Hepatocyte (in vitro differentiated cells): ENCODE measurements around the gene ZMAT5. TPM values are rescaled to one million over a fixed set of nuclear protein-coding genes. Genes with fewer than 3 reads are reported as not detected.

Experiments used
- DNase-seq: peaks from one replicate; pipeline ENCODE4 v3.0.0-alpha.2; 2016; ENCODE audit warnings: low spot score
- H2AFZ ChIP-seq: fragments of 200-600 bp; sonication (generic); 2 replicates; pipeline ENCODE4 v1.6.0; 2016; ENCODE audit warnings: antibody characterized with exemption, mild to moderate bottlenecking
- H3K27ac ChIP-seq: fragments of 200-600 bp; sonication (generic); 2 replicates; pipeline ENCODE4 v1.5.1; 2016; ENCODE audit warnings: mild to moderate bottlenecking
- H3K27me3 ChIP-seq: fragments of 200-600 bp; sonication (generic); 2 replicates; pipeline ENCODE4 v1.6.1; 2016
- H3K36me3 ChIP-seq: fragments of 200-600 bp; sonication (generic); replicated peaks from 2 replicates; pipeline ENCODE4 v1.5.1; 2016; ENCODE audit warnings: low read depth; ENCODE audit not compliant: insufficient read depth
- H3K4me1 ChIP-seq: fragments of 200-600 bp; sonication (generic); 2 replicates; pipeline ENCODE4 v1.5.1; 2016; ENCODE audit warnings: mild to moderate bottlenecking, moderate library complexity; ENCODE audit not compliant: insufficient read depth
- H3K4me2 ChIP-seq: fragments of 200-600 bp; sonication (generic); 2 replicates; pipeline ENCODE4 v1.6.0; 2016
- H3K4me3 ChIP-seq: fragments of 200-600 bp; sonication (generic); 2 replicates; pipeline ENCODE4 v1.5.1; 2016; ENCODE audit warnings: mild to moderate bottlenecking
- H3K79me2 ChIP-seq: fragments of 200-600 bp; sonication (generic); 2 replicates; pipeline ENCODE4 v1.6.0; 2017; ENCODE audit warnings: mild to moderate bottlenecking
- H3K9me2 ChIP-seq: fragments of 200-600 bp; sonication (generic); replicated peaks from 2 replicates; pipeline ENCODE4 v1.6.0; 2017; ENCODE audit warnings: mild to moderate bottlenecking; ENCODE audit not compliant: insufficient read depth
- H3K9me3 ChIP-seq: fragments of 200-600 bp; sonication (generic); 2 replicates; pipeline ENCODE4 v1.5.1; 2016; ENCODE audit warnings: low read depth, mild to moderate bottlenecking
- H4K20me1 ChIP-seq: fragments of 200-600 bp; sonication (generic); 2 replicates; pipeline ENCODE4 v1.6.0; 2016; ENCODE audit warnings: mild to moderate bottlenecking; ENCODE audit not compliant: insufficient read depth, poor library complexity, severe bottlenecking
- EZH2 ChIP-seq: fragments of 200-600 bp; sonication (generic); IDR thresholded peaks from 2 replicates; pipeline ENCODE4 v1.6.1; 2016; ENCODE audit warnings: antibody characterized with exemption, mild to moderate bottlenecking, borderline replicate concordance
- EZH2phosphoT487 ChIP-seq: fragments of 200-600 bp; sonication (generic); IDR thresholded peaks from one replicate; pipeline ENCODE4 v1.6.1; 2018; ENCODE audit warnings: antibody characterized with exemption, mild to moderate bottlenecking, low read depth, moderate library complexity; ENCODE audit not compliant: unreplicated experiment, severe bottlenecking
- WGBS: methylation state at CpG from one replicate; pipeline ENCODE4 v1.1.6; 2016; ENCODE audit warnings: low lambda C conversion rate; ENCODE audit errors: missing lambda C conversion rate; 5-methylcytosine and 5-hydroxymethylcytosine counted together
- polyA plus RNA-seq: library from polyadenylated mRNA; unstranded; fragments of >200 nt; fragmentation: Nextera tagmentation; extraction: Ambion mirVana; gene quantifications from 2 replicates; pipeline ENCODE4 v1.2.1, GENCODE V29; 2016
- total RNA-seq: library from RNA; depleted of rRNA; stranded (reverse); fragments of >200 nt; gene quantifications from 2 replicates; pipeline ENCODE4 v1.2.3, GENCODE V29; 2014
- TF ChIP-seq, protein P1 (sequence below): fragments of 200-600 bp; sonication (generic); IDR thresholded peaks from 2 replicates; pipeline ENCODE4 v1.5.1; 2016; ENCODE audit warnings: antibody characterized with exemption, mild to moderate bottlenecking; ENCODE audit not compliant: poor library complexity

ZMAT5 gene
- total and polyA plus RNA-seq, 2 experiments from 2014 or later = 18.2 to 38.5 TPM

DNA sequence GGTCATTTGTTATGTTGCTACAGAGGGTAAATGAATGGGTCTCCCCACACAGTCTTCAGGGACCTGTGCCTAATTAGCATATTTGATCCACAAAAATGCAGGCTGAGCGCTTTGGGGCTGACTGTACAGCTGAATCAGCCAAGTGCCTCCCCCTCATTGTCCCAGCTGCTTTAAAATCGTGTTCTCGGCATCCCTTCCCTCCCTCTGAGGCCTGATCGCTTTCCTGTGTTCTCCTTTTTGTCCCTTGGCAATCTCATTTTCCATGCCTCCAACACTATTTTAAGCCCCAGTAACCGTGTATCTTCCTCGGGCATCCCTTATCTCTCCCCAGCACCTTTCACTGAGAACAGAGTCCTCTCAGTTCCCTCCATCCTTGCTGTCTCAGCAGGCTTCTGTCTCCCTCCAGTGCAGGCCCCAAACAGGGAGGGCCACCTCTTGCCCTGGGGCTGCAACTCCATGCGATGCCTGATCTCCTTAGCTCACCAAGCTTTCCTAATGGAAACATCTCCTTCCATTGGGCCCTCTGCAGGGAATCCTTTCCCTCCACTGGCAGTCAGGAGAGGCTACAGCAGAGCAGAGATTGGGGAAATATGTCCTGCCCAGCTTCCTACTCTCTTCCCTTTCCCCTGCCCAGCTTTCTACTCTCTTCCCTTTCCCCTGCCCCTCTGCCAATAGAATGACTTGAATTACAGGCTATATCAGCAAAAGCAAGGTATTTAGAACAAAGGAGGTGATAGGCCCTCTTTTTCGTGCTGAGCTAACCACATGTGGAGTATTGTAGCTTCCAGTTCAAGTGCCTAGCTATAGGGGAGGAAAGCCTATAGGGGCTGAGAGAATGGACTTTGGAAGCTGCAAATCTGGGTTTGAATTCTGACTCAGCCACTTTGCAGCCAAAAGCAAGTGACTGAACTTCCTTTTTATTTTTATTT, 14.2 kb upstream of the ZMAT5 start:
- peak overlapping the region; percentile 52 for H3K27ac ChIP-seq
- no peaks in the 10 kb centered on the region for H3K36me3 ChIP-seq
- no peaks in the 10 kb centered on the region for H3K9me2 ChIP-seq
- no peak overlapping the region for H3K4me2 ChIP-seq
- H3K27me3 ChIP-seq = no peaks in the 10 kb centered on the region
- no peak overlapping the region for H3K4me3 ChIP-seq
- H4K20me1 ChIP-seq = no peaks in the 10 kb centered on the region
- H3K79me2 ChIP-seq = no peaks in the 10 kb centered on the region
- H3K9me3 ChIP-seq = no peaks in the 10 kb centered on the region
- 58% methylated on average over 8 of the region's 8 CpGs for WGBS
- no peak overlapping the region for H2AFZ ChIP-seq
- peaks cover 21% of the 10 kb centered on the region for H3K4me1 ChIP-seq
- no peak for DNase-seq
- no peak for TF ChIP-seq EZH2
- TF ChIP-seq EZH2phosphoT487 = no peak
- TF ChIP-seq, protein P1, sequence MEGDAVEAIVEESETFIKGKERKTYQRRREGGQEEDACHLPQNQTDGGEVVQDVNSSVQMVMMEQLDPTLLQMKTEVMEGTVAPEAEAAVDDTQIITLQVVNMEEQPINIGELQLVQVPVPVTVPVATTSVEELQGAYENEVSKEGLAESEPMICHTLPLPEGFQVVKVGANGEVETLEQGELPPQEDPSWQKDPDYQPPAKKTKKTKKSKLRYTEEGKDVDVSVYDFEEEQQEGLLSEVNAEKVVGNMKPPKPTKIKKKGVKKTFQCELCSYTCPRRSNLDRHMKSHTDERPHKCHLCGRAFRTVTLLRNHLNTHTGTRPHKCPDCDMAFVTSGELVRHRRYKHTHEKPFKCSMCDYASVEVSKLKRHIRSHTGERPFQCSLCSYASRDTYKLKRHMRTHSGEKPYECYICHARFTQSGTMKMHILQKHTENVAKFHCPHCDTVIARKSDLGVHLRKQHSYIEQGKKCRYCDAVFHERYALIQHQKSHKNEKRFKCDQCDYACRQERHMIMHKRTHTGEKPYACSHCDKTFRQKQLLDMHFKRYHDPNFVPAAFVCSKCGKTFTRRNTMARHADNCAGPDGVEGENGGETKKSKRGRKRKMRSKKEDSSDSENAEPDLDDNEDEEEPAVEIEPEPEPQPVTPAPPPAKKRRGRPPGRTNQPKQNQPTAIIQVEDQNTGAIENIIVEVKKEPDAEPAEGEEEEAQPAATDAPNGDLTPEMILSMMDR = no peak

DNA sequence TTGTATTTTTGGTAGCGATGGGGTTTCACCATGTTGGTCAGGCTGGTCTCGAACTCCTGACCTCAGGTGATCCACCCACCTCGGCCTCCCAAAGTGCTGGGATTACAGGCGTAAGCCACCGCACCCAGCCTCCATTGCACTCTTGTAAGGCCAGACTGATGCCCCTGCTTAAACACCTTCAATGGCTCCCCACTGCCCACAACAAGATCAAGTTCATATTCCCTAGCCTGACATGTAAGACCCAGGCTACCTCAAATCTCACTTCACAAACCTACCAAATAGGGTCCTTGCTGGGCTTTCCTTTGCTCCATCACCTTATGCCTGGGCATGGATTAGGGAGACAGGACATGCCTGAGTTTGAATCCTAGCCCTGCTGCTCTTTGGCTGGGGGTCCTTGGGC, 13.4 kb upstream of the ZMAT5 start:
- WGBS = 98% methylated on average over 5 of the region's 5 CpGs
- H3K4me2 ChIP-seq = no peak overlapping the region
- H2AFZ ChIP-seq = no peak overlapping the region
- no peak overlapping the region for H3K27ac ChIP-seq
- peaks cover 21% of the 10 kb centered on the region for H3K4me1 ChIP-seq
- H3K4me3 ChIP-seq = no peak overlapping the region
- no peaks in the 10 kb centered on the region for H3K27me3 ChIP-seq
- no peaks in the 10 kb centered on the region for H3K9me3 ChIP-seq
- DNase-seq = no peak
- TF ChIP-seq, protein P1 = no peak
- no peak for TF ChIP-seq EZH2
- no peak for TF ChIP-seq EZH2phosphoT487
- H3K79me2 ChIP-seq = no peaks in the 10 kb centered on the region
- H4K20me1 ChIP-seq = no peaks in the 10 kb centered on the region
- no peaks in the 10 kb centered on the region for H3K36me3 ChIP-seq
- H3K9me2 ChIP-seq = no peaks in the 10 kb centered on the region

DNA sequence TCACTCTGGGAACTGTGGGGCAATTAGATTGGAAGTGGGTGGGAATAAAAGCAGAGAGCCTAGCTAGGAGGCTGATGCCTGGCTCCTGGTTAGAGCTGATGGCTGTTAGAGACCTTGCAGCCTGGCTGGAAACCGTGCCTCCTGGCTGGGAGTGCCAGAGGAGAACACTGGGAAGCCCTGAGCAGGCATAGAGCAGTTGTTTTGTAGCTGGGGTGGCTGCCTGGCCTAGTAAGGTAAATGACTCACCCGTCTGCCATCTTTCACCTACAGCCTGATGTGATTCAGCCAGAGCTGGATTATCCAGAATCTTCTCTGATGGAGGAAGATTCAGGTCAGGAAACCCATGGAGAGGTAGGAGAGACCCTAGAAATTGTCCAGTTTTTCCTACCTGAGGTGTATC, 6.4 kb upstream of the ZMAT5 start:
- H4K20me1 ChIP-seq = no peaks in the 10 kb centered on the region
- H3K9me2 ChIP-seq = no peaks in the 10 kb centered on the region
- 62% methylated on average over 2 of the region's 2 CpGs for WGBS
- no peak overlapping the region for H3K4me2 ChIP-seq
- H3K9me3 ChIP-seq = no peaks in the 10 kb centered on the region
- H3K4me3 ChIP-seq = no peak overlapping the region
- no peak overlapping the region for H3K27ac ChIP-seq
- H2AFZ ChIP-seq = no peak overlapping the region
- H3K4me1 ChIP-seq = peaks cover 6% of the 10 kb centered on the region
- DNase-seq = peak; percentile 35
- peaks cover 17% of the 10 kb centered on the region for H3K79me2 ChIP-seq
- no peak for TF ChIP-seq EZH2
- TF ChIP-seq, protein P1 = no peak
- TF ChIP-seq EZH2phosphoT487 = no peak
- no peaks in the 10 kb centered on the region for H3K27me3 ChIP-seq
- H3K36me3 ChIP-seq = no peaks in the 10 kb centered on the region
